Upper lobe of left lung (tissue), 6 donors: ENCODE data around the gene LRRC8D. TPM values are rescaled to one million over a fixed set of nuclear protein-coding genes. Genes with fewer than 3 reads are reported as not detected.

Experiments used
- ATAC-seq, 2 donors: fragments of 200-7000 bp; cut with Tn5 transposase; one replicate each; pipeline ENCODE4 v1.9.1; 2022; ENCODE audit warnings: mild to moderate bottlenecking in 2 of 2, moderate library complexity in 2 of 2; ENCODE audit not compliant: low FRiP score in 2 of 2
- DNase-seq, 2 donors: peaks; one replicate each; pipeline ENCODE4 v3.0.0-alpha.2; 2019 to 2020
- H3K27ac ChIP-seq, 4 donors: fragments of 200-600 bp; sonication (generic); one replicate each; pipeline ENCODE4 v1.5.1; 2016 to 2019
- H3K27me3 ChIP-seq, 4 donors: fragments of 200-600 bp; sonication (generic); one replicate each; pipeline ENCODE4 v1.5.1; 2017 to 2019
- H3K36me3 ChIP-seq, 4 donors: fragments of 200-600 bp; sonication (generic); one replicate each; pipeline ENCODE4 v1.5.1; 2016 to 2019
- H3K4me1 ChIP-seq, 4 donors: fragments of 200-600 bp; sonication (generic); one replicate each; pipeline ENCODE4 v1.5.1; 2018 to 2019
- H3K4me3 ChIP-seq, 4 donors: fragments of 200-600 bp; sonication (generic); one replicate each; pipeline ENCODE4 v1.5.1; 2017 to 2019; ENCODE audit warnings: mild to moderate bottlenecking in 2 of 4, moderate library complexity in 1 of 4
- H3K9me3 ChIP-seq, 4 donors: fragments of 200-600 bp; sonication (generic); one replicate each; pipeline ENCODE4 v1.5.1; 2018 to 2019
- EP300 ChIP-seq, 4 donors: sonication (generic); formaldehyde crosslinking; IDR thresholded peaks; one replicate each; pipeline ENCODE4 v1.5.1; 2017; ENCODE audit warnings: antibody characterized with exemption in 4 of 4, control low read depth in 2 of 4
- POLR2A ChIP-seq, 4 donors: fragments of 450-650 bp; IDR thresholded peaks; one replicate each; pipeline ENCODE4 v1.5.1; 2016 to 2017; ENCODE audit warnings: antibody characterized with exemption in 4 of 4, mild to moderate bottlenecking in 2 of 4
- POLR2AphosphoS5 ChIP-seq, 2 donors: sonication (generic); formaldehyde crosslinking; IDR thresholded peaks; one replicate each; pipeline ENCODE4 v1.5.1; 2017; ENCODE audit warnings: antibody characterized with exemption in 2 of 2
- WGBS, 2 donors: methylation state at CpG; one replicate each; pipeline ENCODE4 v1.1.5; 2017 to 2018; 5-methylcytosine and 5-hydroxymethylcytosine counted together
- total RNA-seq, 6 donors: library from RNA; depleted of rRNA in 4 of 6; stranded (reverse); fragments of >200 nt in 4 of 6; gene quantifications; one replicate each; pipeline versions ENCODE4 v1.1.0 to v1.2.1, GENCODE V29; 2016 to 2021
- TF ChIP-seq, protein P1 (sequence below), 6 experiments: fragments of 450-650 bp in 4 of 6; fragments of 200-600 bp in 2 of 6; sonication (generic) in 2 of 6; IDR thresholded peaks; one replicate each; pipeline ENCODE4 v1.5.1; 2016 to 2019; ENCODE audit warnings: antibody characterized with exemption in 6 of 6
- donor health status: DM: no; HTN: no; CAD: no; lungs with moderate emphysema.
- donor health status: DM: no; HTN: yes; CAD: no; lungs with severe emphysema.

LRRC8D gene
- total RNA-seq, 6 donors from 2014 or later: 3.7 to 24.0 (median 12.2) TPM

DNA sequence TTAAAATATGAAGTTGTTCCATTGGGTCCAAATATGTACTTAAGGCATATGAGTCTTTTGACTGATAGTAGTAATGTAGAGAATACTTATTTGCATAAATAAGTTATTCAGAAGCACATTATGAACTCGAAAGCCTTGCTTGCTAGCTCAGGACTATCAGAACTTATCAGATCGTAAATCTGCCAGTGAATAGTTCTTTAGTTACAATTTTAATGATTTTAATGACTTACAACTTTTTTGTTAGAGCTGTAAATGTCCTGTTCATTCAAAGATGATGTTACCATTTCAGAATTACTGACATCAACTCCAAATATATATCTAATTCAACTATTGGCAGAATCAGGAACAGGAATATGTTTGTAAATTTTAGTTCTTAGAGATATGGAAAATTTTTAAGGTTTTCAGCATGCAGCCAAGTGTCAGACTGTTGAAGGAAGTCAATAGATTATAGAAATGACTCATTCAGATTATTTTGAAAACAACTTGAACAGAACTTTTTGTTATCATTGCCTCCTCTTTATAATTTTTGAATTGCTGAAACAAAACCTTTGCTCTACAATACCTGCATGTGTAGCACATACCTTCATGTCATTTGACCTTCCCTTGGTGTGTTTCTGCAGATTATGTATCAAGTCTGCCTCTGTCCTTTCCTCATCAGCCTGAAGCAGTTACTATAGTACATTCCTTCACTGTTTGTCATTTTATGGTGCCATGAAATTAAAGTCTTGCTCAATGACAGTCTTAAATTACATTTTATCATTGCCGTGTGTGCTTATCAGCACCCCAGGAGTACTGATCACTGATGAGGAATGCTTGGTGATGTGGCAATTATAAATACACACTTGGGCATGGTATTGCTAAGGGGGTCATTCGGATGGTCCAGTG is 44.9 kb downstream of the LRRC8D start:
- TF ChIP-seq EP300 (IDR thresholded peaks at IDR 0.05): no peak
- no peak for TF ChIP-seq POLR2AphosphoS5 (IDR thresholded peaks at IDR 0.05)
- TF ChIP-seq POLR2A (IDR thresholded peaks at IDR 0.05): no peak
- TF ChIP-seq, protein P1, sequence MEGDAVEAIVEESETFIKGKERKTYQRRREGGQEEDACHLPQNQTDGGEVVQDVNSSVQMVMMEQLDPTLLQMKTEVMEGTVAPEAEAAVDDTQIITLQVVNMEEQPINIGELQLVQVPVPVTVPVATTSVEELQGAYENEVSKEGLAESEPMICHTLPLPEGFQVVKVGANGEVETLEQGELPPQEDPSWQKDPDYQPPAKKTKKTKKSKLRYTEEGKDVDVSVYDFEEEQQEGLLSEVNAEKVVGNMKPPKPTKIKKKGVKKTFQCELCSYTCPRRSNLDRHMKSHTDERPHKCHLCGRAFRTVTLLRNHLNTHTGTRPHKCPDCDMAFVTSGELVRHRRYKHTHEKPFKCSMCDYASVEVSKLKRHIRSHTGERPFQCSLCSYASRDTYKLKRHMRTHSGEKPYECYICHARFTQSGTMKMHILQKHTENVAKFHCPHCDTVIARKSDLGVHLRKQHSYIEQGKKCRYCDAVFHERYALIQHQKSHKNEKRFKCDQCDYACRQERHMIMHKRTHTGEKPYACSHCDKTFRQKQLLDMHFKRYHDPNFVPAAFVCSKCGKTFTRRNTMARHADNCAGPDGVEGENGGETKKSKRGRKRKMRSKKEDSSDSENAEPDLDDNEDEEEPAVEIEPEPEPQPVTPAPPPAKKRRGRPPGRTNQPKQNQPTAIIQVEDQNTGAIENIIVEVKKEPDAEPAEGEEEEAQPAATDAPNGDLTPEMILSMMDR (IDR thresholded peaks at IDR 0.05): no peak
- DNase-seq: no peak
- peaks cover 0 to 7% (median 0%) of the 10 kb centered on the region in 4 donors for H3K36me3 ChIP-seq
- WGBS, 2 donors: 85 to 86% methylated on average over 4 of the region's 4 CpGs
- H3K4me3 ChIP-seq: no peak overlapping the region
- ATAC-seq: peak in 1 of 2 donors; percentile 52
- H3K27me3 ChIP-seq: no peaks in the 10 kb centered on the region
- no peak overlapping the region for H3K27ac ChIP-seq
- no peaks in the 10 kb centered on the region for H3K9me3 ChIP-seq
- H3K4me1 ChIP-seq: no peaks in the 10 kb centered on the region

DNA sequence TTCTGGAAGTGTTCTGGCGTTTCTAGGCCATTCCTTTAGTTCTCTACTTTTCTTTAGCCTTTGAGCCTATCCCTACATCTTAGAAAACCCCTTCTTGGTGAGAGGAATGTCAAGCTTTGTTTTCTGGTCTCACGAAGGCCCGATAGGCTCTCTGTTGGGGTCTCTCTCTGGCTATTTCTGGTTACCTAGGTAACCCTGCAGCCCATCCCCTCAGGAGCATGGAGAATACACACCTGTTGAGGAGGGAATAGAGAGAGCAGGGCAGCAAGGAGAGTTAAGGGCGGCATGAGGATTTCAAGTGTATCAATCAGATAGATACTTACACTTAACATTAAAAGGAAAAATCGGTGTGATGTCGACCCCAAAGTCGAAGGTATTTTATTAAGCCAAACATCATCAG is 45.7 kb downstream of the LRRC8D start:
- Histone ChIP-seq H3K4me3 (no peak overlapping the region), H3K36me3 (peaks cover 0 to 7% (median 0%) of the 10 kb centered on the region in 4 donors), H3K27me3 (no peaks in the 10 kb centered on the region), H3K27ac (no peak overlapping the region), H3K4me1 (no peaks in the 10 kb centered on the region), H3K9me3 (no peaks in the 10 kb centered on the region)
- TF ChIP-seq, protein P1 (IDR thresholded peaks at IDR 0.05): no peak
- no peak for TF ChIP-seq POLR2A (IDR thresholded peaks at IDR 0.05)
- no peak for TF ChIP-seq EP300 (IDR thresholded peaks at IDR 0.05)
- no peak for ATAC-seq
- no peak for DNase-seq
- WGBS, 2 donors: 94 to 95% methylated on average over 7 of the region's 7 CpGs

DNA sequence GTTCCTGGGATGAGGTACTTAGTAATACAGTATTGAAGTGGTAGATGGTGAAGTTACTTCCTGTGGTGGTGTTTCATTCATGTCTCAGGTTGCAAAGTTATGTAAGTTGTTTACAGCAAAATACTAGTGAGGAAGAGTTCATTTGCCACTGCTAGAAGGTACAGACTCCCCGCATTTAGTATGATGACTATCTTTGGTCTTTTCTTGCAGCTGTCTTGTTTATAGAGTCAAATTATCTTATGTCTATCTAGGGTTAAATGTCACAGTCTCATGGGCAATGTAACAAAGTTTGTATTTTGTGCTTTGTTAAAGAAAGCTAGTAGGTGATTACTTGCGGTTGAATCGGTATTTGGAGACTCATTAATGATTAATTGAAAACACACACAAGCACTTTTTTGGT is 50.2 kb downstream of the LRRC8D start:
- Histone ChIP-seq H3K27me3 (no peaks in the 10 kb centered on the region), H3K27ac (no peak overlapping the region), H3K4me1 (no peaks in the 10 kb centered on the region), H3K4me3 (no peak overlapping the region), H3K9me3 (no peaks in the 10 kb centered on the region), H3K36me3 (peaks cover 0 to 7% (median 0%) of the 10 kb centered on the region in 4 donors)
- DNase-seq (no peak), ATAC-seq (no peak)
- WGBS, 2 donors: 78 to 81% methylated on average over 3 of the region's 3 CpGs
- TF ChIP-seq EP300 (IDR thresholded peaks at IDR 0.05) (no peak), POLR2AphosphoS5 (IDR thresholded peaks at IDR 0.05) (no peak), POLR2A (IDR thresholded peaks at IDR 0.05) (no peak)
- TF ChIP-seq, protein P1 (IDR thresholded peaks at IDR 0.05): no peak

DNA sequence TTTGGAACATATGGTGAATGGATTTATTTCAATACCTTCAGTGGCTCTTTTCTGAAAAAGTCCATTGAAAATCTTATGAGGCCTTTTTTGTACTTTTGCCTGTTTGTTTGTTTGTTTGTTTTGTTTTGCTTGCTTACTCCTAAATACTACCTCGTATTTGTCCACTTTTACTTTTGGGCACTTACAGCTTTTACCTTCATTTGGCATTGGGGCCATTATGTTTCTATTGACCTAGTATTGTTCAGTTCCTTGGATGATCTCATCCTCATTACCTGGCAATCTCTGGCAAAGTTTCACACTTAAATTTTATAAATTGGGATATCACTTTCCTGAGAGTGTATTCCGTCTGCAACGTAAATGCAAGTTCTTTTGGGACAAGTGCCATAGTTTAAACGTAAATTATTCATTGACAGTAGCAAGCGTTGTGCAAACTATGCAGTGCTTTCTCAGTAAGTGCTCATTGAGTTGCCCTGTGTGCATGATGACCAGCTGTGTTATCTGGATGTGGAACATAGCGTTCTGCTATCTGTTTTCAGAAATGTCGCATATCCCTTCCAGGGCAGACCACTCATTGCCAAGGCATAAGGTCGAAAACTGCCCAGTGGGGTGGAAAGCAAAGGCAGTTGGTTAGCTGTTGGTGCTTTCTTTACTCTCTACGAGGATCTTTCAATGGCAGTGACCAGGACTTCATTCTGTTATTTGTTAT is 51.1 kb downstream of the LRRC8D start:
- Histone ChIP-seq H3K9me3 (no peaks in the 10 kb centered on the region), H3K4me1 (no peaks in the 10 kb centered on the region), H3K4me3 (no peak overlapping the region), H3K27me3 (no peaks in the 10 kb centered on the region), H3K36me3 (peaks cover 0 to 7% (median 0%) of the 10 kb centered on the region in 4 donors), H3K27ac (no peak overlapping the region)
- 88% methylated on average over 9 of the region's 9 CpGs for WGBS, 2 donors
- ATAC-seq (no peak), DNase-seq (no peak)
- no peak for TF ChIP-seq POLR2A (IDR thresholded peaks at IDR 0.05)
- TF ChIP-seq, protein P1 (IDR thresholded peaks at IDR 0.05): no peak
- no peak for TF ChIP-seq POLR2AphosphoS5 (IDR thresholded peaks at IDR 0.05)
- TF ChIP-seq EP300 (IDR thresholded peaks at IDR 0.05): no peak
